ENCODE results near the gene SLC8A3.
"Not testable (repeated sequence)": the region's sequence is repeated elsewhere in the genome, so short reads cannot be mapped to it uniquely, and the experiment has no call there.

Gene SLC8A3, protein sequence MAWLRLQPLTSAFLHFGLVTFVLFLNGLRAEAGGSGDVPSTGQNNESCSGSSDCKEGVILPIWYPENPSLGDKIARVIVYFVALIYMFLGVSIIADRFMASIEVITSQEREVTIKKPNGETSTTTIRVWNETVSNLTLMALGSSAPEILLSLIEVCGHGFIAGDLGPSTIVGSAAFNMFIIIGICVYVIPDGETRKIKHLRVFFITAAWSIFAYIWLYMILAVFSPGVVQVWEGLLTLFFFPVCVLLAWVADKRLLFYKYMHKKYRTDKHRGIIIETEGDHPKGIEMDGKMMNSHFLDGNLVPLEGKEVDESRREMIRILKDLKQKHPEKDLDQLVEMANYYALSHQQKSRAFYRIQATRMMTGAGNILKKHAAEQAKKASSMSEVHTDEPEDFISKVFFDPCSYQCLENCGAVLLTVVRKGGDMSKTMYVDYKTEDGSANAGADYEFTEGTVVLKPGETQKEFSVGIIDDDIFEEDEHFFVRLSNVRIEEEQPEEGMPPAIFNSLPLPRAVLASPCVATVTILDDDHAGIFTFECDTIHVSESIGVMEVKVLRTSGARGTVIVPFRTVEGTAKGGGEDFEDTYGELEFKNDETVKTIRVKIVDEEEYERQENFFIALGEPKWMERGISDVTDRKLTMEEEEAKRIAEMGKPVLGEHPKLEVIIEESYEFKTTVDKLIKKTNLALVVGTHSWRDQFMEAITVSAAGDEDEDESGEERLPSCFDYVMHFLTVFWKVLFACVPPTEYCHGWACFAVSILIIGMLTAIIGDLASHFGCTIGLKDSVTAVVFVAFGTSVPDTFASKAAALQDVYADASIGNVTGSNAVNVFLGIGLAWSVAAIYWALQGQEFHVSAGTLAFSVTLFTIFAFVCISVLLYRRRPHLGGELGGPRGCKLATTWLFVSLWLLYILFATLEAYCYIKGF

DNA sequence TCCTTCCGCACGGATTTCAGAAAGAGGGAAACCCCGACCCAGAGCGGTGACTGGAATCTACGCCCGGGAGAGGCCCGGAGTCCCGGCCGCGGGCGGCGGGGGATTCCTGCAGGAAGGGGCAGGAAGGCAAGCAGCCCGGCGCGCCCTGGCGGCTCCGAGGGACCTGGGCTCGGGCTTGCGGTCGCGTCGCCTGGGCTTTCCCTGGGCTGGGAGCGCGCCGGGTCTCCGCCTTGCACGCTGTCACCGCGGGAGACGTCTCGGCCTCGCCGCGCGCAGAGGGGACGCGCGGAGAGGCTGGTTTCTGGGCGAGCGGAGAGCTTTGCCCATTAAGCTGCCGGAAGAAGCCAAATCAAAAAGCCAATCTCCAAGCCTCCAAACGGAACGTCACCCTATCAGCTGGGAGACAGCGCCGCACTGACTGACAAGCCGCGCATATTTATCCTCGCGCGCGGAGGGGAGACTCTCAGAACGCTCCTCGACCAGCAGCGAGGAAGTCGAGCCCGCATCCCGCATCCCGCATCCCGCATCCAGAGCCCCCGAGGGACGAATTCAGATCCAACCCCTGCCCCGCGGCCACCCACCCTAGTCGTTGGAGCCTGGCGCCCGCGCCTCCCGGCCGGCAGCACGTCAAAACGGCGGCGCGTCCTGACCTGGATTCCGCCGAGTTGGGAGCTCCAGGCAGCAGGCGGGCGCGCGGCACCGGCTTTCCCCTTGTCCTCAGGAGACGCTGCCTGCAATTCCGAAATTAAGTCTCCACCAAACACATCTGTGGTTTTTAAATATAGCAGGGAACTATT, at the start of gene SLC8A3:
Gene SLC8A3 (minus strand): TSS at position 293 of the 797 bp plus-strand sequence. CDS start 20,529 bp downstream, outside the sequence.
- H3K4me3 ChIP-seq (ENCODE audit: low read depth, low read length), result peak within 1 kb of the TSS; percentile 72

DNA sequence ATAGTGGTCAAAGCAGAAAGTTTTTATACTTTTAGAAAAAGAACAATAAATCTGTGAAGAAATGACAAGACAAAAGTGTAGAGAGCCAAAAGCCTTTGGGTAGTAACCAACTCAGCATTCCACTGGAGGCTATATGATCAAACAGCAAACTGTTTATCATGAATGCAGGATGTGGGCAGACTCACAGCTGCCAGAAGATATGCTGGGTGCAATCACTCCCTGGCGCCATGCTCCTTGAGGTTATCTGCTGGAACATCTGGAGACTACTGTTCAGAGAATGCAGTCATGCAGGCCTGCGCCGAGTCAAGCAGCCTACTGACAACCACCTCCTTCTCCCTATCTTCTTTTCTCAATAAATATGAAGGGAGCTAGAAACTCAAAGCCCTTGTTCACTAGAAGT, 49.0 kb upstream of the SLC8A3 start:
- H3K4me3 ChIP-seq (ENCODE audit: low read depth, low read length), result no peak overlapping the region

DNA sequence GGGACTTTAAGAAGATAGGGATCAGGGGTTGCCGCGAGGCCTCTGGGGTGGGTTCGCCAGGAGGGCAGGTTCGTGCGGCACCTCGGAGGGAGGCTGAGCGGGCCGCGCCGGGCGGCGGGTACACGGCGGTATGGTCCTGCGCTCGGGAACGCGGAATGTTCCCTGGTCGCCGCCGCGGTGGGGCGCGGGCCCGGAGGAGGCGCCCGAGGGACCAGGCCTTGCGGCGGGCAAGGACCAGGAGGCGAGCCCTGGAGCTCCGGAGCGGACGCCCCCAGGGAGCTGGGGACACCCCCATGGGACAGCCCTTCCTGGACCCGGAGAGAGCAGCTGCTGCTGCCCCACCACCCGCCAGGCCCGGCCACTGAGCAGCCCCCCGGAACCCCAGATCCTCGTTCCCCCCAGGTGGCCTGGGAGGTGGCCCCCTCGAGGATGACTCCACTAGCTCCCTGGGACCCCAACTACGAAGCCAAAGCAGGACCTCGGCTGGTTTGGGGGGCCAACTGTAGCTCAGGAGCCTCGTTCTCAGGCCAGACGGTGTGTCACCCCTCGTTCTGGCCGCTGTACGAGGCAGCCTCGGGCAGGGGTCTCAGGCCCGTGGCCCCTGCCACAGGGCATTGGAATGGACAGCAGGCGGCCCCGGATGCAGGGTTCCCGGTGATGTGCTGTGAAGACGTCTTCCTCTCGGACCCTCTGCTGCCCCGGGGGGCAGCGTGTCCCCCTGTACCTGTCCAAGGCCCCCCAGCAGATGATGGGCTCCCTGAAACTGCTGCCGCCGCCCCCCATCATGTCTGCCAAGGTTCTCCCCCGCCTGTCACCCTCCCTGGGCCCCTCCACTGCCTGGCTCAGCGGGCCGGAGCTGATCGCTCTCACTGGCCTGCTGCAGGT, 45.6 kb upstream of the SLC8A3 start:
- no peak overlapping the region for H3K4me3 ChIP-seq (ENCODE audit: low read depth, low read length)

DNA sequence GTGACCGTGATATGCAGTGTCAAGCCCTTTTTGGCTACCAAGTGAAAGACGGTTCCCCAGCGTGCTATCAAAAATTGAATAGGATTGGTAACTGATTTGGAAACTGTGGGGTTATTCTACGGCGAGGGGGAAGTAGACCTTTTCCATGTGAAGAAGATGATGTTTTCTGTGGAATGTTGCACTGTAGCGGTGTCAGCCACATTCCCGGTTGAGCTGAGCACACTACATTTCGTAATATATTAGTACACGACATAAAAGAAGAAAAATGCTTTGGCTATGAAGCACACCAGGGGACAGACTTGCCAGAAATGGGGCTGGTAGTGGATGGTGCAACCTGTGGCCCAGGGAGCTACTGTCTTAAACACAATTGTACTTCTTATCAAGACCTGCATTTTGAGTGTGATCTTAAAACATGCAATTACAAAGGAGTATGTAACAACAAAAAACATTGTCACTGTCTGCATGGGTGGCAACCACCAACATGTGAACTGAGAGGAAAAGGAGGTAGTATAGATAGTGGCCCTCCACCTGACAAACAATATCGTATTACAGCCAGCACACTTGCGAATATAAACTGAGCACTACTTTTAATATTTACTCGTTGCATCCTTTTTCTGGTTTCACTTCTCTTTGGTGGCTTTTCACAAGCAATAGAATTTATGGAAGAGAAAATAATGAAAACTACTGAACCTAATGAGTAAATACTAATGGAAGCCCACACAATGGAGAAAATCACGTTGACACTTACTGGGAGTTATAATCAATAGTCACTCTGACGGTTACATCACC, 43.2 kb upstream of the SLC8A3 start:
- H3K4me3 ChIP-seq (ENCODE audit: low read depth, low read length), result not testable (repeated sequence)

DNA sequence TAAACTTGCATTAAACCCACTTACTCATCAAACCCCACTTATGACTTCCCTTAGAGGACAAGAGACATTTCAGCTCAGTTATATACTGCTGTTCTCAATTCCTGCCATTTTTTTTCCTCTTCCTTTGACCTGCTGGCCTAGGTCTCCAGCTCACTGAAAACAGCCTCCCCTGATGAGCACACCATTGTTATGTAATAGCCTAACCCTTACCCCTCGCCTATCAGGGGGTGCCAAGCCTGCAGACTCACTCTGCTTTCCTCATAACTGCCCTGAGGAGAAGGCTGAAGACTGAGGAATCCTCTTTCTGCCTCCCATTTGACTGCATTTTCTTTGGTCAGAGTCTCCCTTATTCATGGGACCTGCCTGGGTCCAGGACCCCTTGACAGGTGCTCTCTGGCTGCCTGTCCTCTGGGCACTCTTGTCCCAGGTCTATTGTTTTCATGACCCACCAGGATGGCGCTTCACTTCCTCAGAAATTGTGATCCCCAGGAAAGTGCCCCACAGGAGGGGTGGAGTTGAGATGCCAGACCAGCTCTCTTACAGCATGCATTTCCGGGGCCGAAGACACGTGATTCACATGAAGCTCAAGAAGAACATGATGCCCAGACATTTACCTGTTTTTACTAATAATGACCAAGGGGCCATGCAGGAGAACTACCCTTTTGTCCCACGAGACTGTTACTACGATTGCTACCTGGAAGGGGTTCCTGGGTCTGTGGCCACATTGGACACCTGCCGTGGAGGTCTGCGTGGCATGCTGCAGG, 41.3 kb upstream of the SLC8A3 start:
- not testable (repeated sequence) for H3K4me3 ChIP-seq (ENCODE audit: low read depth, low read length)

DNA sequence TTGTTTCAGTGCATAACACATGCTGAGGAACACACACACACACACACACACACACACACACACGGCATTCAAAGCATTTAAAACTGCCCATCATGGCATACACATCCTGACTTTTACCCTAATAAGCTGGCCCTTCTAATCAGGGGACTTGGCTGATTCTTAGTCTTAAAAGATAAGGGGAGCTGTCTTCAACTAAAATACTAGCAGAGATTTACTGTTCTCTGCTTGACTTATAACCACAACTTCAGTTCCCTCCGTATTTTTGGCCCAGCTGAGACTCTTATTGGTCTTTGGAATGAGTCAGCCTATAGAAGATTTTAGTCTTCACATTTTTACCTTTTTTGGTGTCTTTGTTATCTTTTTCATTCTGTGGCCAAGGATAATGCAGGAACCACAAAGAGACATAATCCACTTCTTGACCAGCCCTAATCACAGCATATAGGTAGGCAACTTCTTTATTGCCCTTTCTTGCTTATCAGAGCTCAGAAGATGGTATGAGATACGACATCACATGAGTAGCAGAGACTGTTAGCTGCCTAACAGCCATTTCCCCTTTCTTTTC, 25.1 kb upstream of the SLC8A3 start:
- H3K4me3 ChIP-seq (ENCODE audit: low read depth, low read length), result no peak overlapping the region

DNA sequence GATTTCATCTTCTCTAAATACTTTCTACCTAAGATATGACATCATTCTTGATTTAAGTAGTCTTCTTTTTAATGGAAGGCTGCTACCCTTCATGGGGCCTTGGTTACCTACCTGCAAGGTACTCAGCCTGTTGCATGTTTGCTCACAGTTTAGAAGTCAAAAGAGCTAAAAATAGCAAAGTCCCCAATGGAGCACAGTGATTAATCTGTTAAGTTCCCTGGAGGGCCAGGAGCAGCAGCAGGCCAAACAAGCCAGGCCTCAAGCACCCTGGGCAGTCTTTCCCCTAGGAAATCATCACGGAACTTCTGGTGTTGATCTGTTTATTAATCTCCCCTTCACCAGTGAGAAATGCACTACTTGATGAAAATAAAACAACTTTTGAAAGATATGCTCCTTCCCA, 24.0 kb upstream of the SLC8A3 start:
- no peak overlapping the region for H3K4me3 ChIP-seq (ENCODE audit: low read depth, low read length)

DNA sequence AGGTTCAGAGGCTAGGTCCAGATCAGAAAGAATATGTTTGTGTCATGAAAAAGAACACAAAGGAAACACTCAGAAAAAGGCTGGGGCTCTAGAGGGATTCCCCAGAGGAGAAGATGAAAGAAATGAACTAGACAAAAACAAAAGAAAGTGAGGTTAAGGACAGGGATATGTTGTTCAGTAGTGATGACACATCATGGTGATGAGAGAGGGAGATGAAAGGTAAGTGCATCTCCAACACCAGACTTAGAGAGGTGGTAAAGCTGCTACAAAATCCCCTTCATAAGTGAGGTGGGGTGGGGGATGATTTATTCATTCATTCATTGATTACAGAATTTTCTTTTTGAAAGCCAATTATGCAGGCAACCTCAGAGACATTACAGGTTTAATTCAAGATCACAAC, 19.6 kb upstream of the SLC8A3 start:
- no peak overlapping the region for H3K4me3 ChIP-seq (ENCODE audit: low read depth, low read length)

DNA sequence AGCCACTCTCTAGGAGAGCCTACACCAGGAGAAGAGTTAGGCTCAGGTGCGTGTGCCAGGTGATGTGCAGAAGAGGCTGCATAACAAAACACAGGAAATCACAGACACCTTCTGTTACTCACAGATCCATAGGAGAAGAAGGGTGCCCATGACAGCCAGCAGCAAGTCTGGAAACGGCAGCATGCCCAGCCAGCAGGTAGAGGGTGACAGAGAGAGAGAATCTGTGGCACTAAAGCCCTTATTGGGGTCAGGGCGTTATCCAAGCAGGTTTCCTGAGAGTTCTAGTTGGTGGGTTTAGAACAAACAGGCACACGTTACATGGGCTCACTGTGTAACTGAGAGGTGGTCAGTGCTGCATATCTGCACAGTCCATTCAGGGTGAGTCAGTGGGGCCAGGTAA, 14.9 kb upstream of the SLC8A3 start:
- H3K4me3 ChIP-seq (ENCODE audit: low read depth, low read length), result no peak overlapping the region

DNA sequence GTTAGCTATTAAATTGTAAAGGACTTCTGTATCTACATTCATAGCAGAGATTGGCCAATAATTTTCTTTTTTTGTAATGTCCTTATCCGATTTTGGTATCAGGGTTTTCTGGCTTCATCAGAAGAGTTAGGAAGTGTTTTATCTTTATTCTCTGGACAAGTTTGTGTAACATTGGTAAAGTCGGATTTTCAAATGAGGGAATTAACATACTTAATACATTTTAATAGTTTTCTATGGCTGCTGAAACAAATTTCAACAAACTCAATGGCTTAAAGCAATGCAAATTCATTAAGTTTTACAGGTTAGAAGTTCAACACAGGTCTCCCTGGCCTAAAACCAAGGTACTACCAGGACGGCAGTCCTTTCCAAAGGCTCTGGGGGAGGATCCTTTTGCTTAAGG, 13.2 kb upstream of the SLC8A3 start:
- no peak overlapping the region for H3K4me3 ChIP-seq (ENCODE audit: low read depth, low read length)

DNA sequence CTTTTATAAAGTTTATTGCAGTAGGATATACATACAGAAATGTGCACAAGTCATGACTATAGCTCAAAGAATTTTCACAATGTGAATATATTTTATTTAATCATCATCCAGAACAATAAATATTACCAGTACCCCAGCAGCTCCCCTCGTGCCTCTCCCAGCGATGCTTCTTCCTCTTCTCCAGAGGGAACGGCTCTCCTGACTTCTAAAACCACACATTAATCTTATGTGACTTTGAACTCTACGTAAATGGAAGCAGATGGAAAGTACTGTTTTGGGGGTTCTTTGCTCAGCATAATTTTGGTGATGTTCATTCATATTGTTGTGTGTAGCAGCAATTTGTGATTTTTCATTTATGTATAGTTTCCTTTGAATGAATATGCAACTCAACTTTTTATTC, 4.6 kb upstream of the SLC8A3 start:
- H3K4me3 ChIP-seq (ENCODE audit: low read depth, low read length), result no peak overlapping the region

DNA sequence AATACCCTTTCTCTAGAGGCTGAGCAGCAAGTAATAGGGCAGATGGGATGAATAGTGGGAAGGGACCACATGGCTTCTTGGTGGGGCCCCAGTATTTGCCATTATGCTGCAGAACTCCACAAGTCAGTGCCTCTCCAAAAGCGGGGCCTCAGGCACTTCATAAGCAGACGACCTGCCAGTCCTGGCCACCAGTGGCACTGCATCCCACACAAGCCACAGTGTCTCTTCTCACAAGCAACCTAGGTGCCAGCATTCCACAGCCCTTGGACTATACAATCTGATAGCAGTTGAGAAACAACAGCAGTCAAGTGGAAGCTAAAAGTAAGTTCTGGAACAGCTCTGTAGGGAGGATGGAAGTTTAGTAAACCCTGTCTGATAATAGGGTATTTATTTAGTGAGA, 4.2 kb upstream of the SLC8A3 start:
- no peak overlapping the region for H3K4me3 ChIP-seq (ENCODE audit: low read depth, low read length)

DNA sequence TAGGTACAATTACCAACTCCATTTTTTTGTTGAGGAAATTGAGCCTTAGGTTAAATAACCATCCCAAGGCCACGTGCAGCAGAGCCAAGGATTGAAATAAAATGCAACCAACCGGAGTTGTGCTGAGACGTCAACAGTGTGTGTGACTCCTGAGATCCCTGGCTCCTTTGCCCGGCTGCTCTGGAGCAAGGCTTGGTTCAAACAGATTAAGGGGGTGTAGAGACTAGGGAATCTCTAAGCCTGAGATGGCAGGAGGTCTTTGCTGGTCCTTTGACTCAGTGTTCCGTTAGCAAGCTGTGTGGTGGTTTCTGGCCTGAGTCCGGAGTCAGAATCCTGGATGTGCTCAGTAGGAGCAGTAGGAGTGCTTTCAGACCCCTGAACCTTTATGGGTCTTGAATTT, 1.4 kb upstream of the SLC8A3 start:
- no peak overlapping the region for H3K4me3 ChIP-seq (ENCODE audit: low read depth, low read length)

DNA sequence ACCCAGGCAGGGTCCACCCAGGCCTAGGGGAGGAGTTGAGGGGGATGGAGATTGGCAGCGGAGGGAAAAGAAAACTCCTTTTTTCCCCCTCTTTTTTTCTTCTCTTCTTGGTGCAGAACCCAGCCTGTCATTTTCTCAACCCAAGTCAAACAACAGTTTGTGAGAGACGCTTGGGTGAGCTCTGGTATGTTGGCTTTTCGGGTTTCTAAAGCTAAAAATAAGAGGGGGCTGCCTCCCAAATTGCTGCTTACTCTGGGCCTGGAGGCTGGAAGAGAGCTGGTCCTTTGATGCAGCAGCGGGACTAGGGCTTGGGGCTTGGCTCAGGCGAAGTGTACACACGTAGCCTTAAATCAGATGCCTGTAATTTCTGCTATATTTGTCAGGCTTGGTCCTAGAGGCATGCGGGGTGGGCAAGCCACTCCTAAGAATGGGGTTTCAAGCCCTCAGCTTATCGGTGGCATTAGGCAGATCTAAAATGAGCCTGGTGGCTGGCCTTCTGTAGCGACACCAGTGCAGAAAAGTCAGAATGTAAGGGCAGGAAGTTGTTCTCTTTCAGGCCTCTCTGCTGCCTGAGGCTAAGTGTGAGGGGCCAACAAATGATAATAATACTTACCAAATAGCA, 816 bp upstream of the SLC8A3 start:
- H3K4me3 ChIP-seq (ENCODE audit: low read depth, low read length), result peak overlapping the region; percentile 72

DNA sequence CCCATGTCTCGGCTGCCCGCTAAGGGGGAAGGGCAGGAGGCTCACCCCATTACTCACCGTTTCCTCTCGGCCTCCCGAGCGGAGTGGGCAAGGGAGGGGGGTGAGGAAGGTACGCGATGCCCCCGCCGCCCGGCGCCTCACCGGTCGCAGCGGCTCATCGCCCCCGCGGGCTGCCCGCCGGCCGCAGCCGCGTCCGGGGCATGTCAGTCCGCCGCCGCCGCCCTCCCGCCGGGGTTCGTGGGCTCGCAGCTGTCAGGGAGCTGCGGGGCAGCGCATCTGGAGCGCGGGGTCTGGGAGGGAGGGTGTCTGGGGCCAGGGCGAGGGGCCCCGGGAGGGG, 461 bp downstream of the SLC8A3 start:
- peak overlapping the region; percentile 72 for H3K4me3 ChIP-seq (ENCODE audit: low read depth, low read length)

DNA sequence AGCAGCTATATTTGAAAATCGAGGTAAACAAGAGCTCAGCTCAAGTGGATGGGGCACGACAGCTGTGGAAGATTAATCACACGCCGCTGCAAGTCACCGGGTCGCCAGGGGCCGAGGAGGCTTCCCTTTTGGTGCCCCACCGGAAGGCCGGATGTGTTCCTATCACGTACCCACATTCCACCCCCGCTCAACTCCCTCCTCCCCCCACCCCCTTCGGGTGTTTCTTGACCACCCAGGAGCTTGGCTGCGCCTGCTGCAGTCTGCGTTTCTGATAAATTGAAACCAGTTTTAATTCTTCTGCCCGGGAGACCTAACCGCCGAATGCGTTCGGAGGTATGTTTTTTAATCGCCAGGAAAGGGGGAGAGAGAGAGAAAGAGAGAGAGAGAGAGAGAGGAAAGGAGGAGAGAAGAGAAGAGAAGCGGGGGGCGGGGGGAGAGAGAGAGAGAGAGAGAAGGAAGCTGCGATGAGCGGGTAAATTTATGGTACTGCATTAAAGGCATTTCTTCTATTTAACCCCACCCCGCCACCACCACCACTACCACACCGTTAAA, 1.8 kb downstream of the SLC8A3 start:
- H3K4me3 ChIP-seq (ENCODE audit: low read depth, low read length), result peak overlapping the region; percentile 72

DNA sequence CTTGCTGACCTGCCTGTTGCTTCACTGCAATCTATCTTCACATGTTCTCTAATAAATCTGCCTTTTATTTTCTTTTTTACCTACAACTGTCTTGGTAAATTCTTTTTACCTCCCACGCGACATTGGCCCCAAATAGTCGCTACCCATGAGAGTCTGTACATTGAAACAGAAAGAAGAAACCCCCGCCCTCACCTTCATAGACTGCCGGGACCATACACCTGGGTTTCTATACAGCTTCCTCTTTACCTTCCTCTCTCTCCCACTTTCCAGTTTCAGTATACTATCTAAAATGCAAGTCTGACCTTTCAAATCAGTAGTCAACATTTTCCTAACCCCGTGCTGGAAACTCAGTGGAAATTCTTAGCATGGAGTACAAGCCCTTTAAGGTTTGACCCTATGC, 4.8 kb downstream of the SLC8A3 start:
- no peak overlapping the region for H3K4me3 ChIP-seq (ENCODE audit: low read depth, low read length)

DNA sequence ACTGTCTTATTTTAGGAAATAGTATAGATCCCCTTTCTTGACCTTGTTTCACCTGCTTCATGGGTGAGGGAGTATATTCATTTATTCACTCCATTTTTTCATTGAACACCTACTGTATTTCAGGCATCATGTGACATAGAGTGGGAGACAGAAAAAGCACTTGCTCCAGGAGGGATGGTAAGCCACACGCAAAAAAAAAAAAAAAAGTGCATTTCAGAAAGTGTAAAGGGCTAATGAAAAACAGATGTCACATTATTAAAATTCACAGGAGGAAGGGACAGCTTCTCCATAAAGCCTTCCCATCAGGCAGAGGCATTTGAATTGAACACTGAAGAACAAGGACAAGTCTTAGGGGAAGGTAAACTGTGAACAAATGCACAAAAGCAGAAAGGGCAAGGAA, 7.5 kb downstream of the SLC8A3 start:
- no peak overlapping the region for H3K4me3 ChIP-seq (ENCODE audit: low read depth, low read length)
